Breast epithelium (tissue), 4 donors: ENCODE data around the gene MRPL39. TPM values are rescaled to one million over a fixed set of nuclear protein-coding genes. Genes with fewer than 3 reads are reported as not detected.

Experiments
- DNase-seq, 2 donors: peaks; one replicate each; pipeline ENCODE4 v3.0.0-alpha.2; 2019; ENCODE audit warnings: low spot score in 2 of 2
- H3K27ac ChIP-seq, 2 donors: fragments of 200-600 bp; sonication (generic) in 1 of 2; one replicate each; pipeline ENCODE4 v1.5.1; 2016 to 2019; ENCODE audit warnings: mild to moderate bottlenecking in 1 of 2
- H3K27me3 ChIP-seq, 2 donors: fragments of 200-600 bp; sonication (generic) in 1 of 2; one replicate each; pipeline versions ENCODE4 v1.5.1 to v1.6.0; 2017 to 2019; ENCODE audit warnings: control low read depth in 1 of 2, mild to moderate bottlenecking in 1 of 2
- H3K36me3 ChIP-seq: fragments of 200-600 bp; one replicate; pipeline ENCODE4 v1.5.1; 2019
- H3K4me1 ChIP-seq, 2 donors: fragments of 200-600 bp; sonication (generic); one replicate each; pipeline ENCODE4 v1.5.1; 2016 to 2019; ENCODE audit warnings: control low read depth in 1 of 2
- H3K4me3 ChIP-seq, 3 donors: fragments of 200-600 bp; sonication (generic); 1 replicate in 2 of 3; 2 replicates in 1 of 3; pipeline ENCODE4 v1.5.1; 2016 to 2019; ENCODE audit warnings: mild to moderate bottlenecking in 3 of 3, moderate library complexity in 2 of 3
- H3K9me3 ChIP-seq, 2 donors: fragments of 200-600 bp; sonication (generic) in 1 of 2; one replicate each; pipeline ENCODE4 v1.5.1; 2016 to 2019; ENCODE audit warnings: control low read depth in 1 of 2
- CTCF ChIP-seq, 3 donors: fragments of 450-650 bp; IDR thresholded peaks; one replicate each; pipeline ENCODE4 v1.5.1; 2016 to 2017; ENCODE audit warnings: antibody characterized with exemption in 3 of 3, mild to moderate bottlenecking in 3 of 3, moderate library complexity in 3 of 3
- POLR2A ChIP-seq: fragments of 450-650 bp; IDR thresholded peaks from one replicate; pipeline ENCODE4 v1.6.1; 2016; ENCODE audit warnings: antibody characterized with exemption, mild to moderate bottlenecking, moderate library complexity
- POLR2AphosphoS5 ChIP-seq, 3 donors: sonication (generic); formaldehyde crosslinking; IDR thresholded peaks; one replicate each; pipeline ENCODE4 v1.6.1; 2017; ENCODE audit warnings: antibody characterized with exemption in 3 of 3
- intact Hi-C: fragments of 100-400 bp; cut with DNase I; formaldehyde crosslinking; loops from one replicate; pipeline ENCODE4 v1.15.1; 2023; ENCODE audit warnings: low total_unique reads
- total RNA-seq, 3 donors: library from RNA; depleted of rRNA; stranded (reverse); fragments of >200 nt; gene quantifications; one replicate each; pipeline ENCODE4 v1.1.0, GENCODE V29; 2016

Gene MRPL39
- total RNA-seq, 3 donors from 2014 or later = 13.0 to 28.2 (median 26.5) TPM

GRCh38 chr21:25560271-25560685 is 47.0 kb downstream of the MRPL39 start:
- no peak for DNase-seq
- Histone ChIP-seq H3K27me3 (no peaks in the 10 kb centered on the region), H3K9me3 (no peaks in the 10 kb centered on the region), H3K27ac (no peak overlapping the region), H3K4me1 (no peaks in the 10 kb centered on the region), H3K4me3 (no peak overlapping the region), H3K36me3 (no peaks in the 10 kb centered on the region)
- TF ChIP-seq POLR2A (no peak), CTCF (IDR thresholded peaks at IDR 0.05) (no peak), POLR2AphosphoS5 (IDR thresholded peaks at IDR 0.05) (no peak)
- intact Hi-C loops = no loop called here

- TF ChIP-seq CTCF (IDR thresholded peaks at IDR 0.05) (no peak), POLR2A (no peak), POLR2AphosphoS5 (IDR thresholded peaks at IDR 0.05) (no peak)
- Histone ChIP-seq H3K36me3 (no peaks in the 10 kb centered on the region), H3K4me1 (no peaks in the 10 kb centered on the region), H3K27ac (no peak overlapping the region), H3K9me3 (no peaks in the 10 kb centered on the region), H3K4me3 (no peak overlapping the region), H3K27me3 (no peaks in the 10 kb centered on the region)
- intact Hi-C loops = no loop called here
- no peak for DNase-seq
Observed at GRCh38 chr21:25559746-25560145, 47.5 kb downstream of the MRPL39 start.

- H3K27me3 ChIP-seq = no peaks in the 10 kb centered on the region
- no peaks in the 10 kb centered on the region for H3K4me1 ChIP-seq
- DNase-seq = no peak
- no peaks in the 10 kb centered on the region for H3K36me3 ChIP-seq
- intact Hi-C loops = no loop called here
- no peak overlapping the region for H3K4me3 ChIP-seq
- TF ChIP-seq POLR2AphosphoS5 (IDR thresholded peaks at IDR 0.05) (no peak), CTCF (IDR thresholded peaks at IDR 0.05) (no peak), POLR2A (no peak)
- no peak overlapping the region for H3K27ac ChIP-seq
- no peaks in the 10 kb centered on the region for H3K9me3 ChIP-seq
Observed at GRCh38 chr21:25558123-25558522, 49.2 kb downstream of the MRPL39 start.

- Histone ChIP-seq H3K36me3 (no peaks in the 10 kb centered on the region), H3K27me3 (no peaks in the 10 kb centered on the region), H3K9me3 (no peaks in the 10 kb centered on the region), H3K4me1 (no peaks in the 10 kb centered on the region), H3K4me3 (no peak overlapping the region), H3K27ac (no peak overlapping the region)
- no peak for TF ChIP-seq POLR2A
- TF ChIP-seq CTCF (IDR thresholded peaks at IDR 0.05) = no peak
- no peak for TF ChIP-seq POLR2AphosphoS5 (IDR thresholded peaks at IDR 0.05)
- DNase-seq = no peak
- intact Hi-C loops = no loop called here
Observed at GRCh38 chr21:25557180-25557579, 50.1 kb downstream of the MRPL39 start.

GRCh38 chr21:25556091-25556490 is 51.2 kb downstream of the MRPL39 start:
- no peaks in the 10 kb centered on the region for H3K9me3 ChIP-seq
- H3K4me3 ChIP-seq = no peak overlapping the region
- no peaks in the 10 kb centered on the region for H3K36me3 ChIP-seq
- intact Hi-C loops = no loop called here
- no peak for DNase-seq
- no peaks in the 10 kb centered on the region for H3K4me1 ChIP-seq
- TF ChIP-seq POLR2A (no peak), CTCF (IDR thresholded peaks at IDR 0.05) (no peak), POLR2AphosphoS5 (IDR thresholded peaks at IDR 0.05) (no peak)
- no peak overlapping the region for H3K27ac ChIP-seq
- H3K27me3 ChIP-seq = no peaks in the 10 kb centered on the region
